HCT116 (cell line): Measurements from ENCODE around the gene PRSS27.

Experiments
- JUND ChIP-seq: IDR thresholded peaks from 2 replicates; pipeline ENCODE4 v1.6.1; 2012
- POLR2A ChIP-seq: IDR thresholded peaks from 2 replicates; pipeline ENCODE4 v1.7.0; 2011; ENCODE audit warnings: borderline replicate concordance; ENCODE audit not compliant: insufficient read depth, insufficient read length; ENCODE audit errors: extremely low read depth
- TF ChIP-seq, protein P1 (sequence below), 3 experiments: fragments of 200-600 bp in 1 of 3; sonication (generic) in 1 of 3; IDR thresholded peaks in 2 of 3; conservative IDR thresholded peaks in 1 of 3; 2 replicates each; pipeline ENCODE4 v1.5.1; 2012 to 2017; ENCODE audit warnings: low read depth in 2 of 3, low read length in 2 of 3, antibody characterized with exemption in 1 of 3, borderline replicate concordance in 1 of 3, control low read depth in 1 of 3, mild to moderate bottlenecking in 1 of 3, mixed read lengths in 1 of 3, mixed run types in 1 of 3, moderate library complexity in 1 of 3; ENCODE audit not compliant: insufficient read depth in 1 of 3
- TF ChIP-seq, protein P2 (sequence below): IDR thresholded peaks from 2 replicates; pipeline ENCODE4 v1.6.1; 2012

DNA sequence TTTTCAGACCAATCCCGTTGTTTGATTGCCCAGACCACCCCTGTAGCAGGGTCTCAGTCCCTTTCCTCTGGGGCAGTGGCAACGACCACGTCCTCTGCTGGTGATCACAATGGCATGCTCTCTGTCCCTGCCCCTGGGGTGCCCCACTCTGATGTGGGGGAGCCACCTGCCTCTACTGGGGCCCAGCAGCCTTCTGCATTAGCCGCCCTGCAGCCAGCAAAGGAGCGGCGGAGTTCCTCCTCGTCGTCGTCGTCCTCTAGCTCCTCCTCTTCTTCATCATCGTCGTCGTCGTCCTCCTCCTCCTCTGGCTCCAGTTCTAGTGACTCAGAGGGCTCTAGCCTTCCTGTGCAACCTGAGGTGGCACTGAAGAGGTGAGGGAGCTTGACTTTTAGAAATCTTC, 47.9 kb upstream of the PRSS27 start:
- TF ChIP-seq, protein P1, sequence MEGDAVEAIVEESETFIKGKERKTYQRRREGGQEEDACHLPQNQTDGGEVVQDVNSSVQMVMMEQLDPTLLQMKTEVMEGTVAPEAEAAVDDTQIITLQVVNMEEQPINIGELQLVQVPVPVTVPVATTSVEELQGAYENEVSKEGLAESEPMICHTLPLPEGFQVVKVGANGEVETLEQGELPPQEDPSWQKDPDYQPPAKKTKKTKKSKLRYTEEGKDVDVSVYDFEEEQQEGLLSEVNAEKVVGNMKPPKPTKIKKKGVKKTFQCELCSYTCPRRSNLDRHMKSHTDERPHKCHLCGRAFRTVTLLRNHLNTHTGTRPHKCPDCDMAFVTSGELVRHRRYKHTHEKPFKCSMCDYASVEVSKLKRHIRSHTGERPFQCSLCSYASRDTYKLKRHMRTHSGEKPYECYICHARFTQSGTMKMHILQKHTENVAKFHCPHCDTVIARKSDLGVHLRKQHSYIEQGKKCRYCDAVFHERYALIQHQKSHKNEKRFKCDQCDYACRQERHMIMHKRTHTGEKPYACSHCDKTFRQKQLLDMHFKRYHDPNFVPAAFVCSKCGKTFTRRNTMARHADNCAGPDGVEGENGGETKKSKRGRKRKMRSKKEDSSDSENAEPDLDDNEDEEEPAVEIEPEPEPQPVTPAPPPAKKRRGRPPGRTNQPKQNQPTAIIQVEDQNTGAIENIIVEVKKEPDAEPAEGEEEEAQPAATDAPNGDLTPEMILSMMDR (IDR thresholded peaks at IDR 0.05 in 2 of 3, conservative IDR thresholded peaks at IDR 0.05 in 1 of 3; ENCODE audit: borderline replicate concordance in 1 of 3, insufficient read depth in 1 of 3, low read depth in 2 of 3, low read length in 2 of 3) = no peak
- TF ChIP-seq JUND = no peak
- TF ChIP-seq, protein P2, sequence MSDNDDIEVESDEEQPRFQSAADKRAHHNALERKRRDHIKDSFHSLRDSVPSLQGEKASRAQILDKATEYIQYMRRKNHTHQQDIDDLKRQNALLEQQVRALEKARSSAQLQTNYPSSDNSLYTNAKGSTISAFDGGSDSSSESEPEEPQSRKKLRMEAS = no peak
- TF ChIP-seq POLR2A = no peak
